OCI-LY7 (cell line): Measurements from ENCODE around the gene SF3A1. TPM values are rescaled to one million over a fixed set of nuclear protein-coding genes. Genes with fewer than 3 reads are reported as not detected.

ENCODE experiments used
- BruUV-seq: library from RNA; stranded (reverse); fragments of 400-500 nt; replicated peaks from 2 replicates; lab custom pipeline; 2021; lab: Mats Ljungman, UMichigan
- CTCF ChIA-PET: fragments of 300-600 bp; sonication (Branson Sonifier 250); formaldehyde crosslinking; loops from one replicate; lab custom pipeline; 2022; ENCODE audit warnings: antibody characterized with exemption; ENCODE audit not compliant: unreplicated experiment; lab: Charles Lee
- POLR2A ChIA-PET: fragments of 300-600 bp; sonication (Branson Sonifier 250); formaldehyde crosslinking; loops from one replicate; lab custom pipeline; 2022; ENCODE audit warnings: antibody characterized with exemption; lab: Charles Lee
- DNase-seq: peaks from one replicate; pipeline ENCODE4 v3.0.0-alpha.2; 2015; ENCODE audit warnings: low spot score
- H2AFZ ChIP-seq: fragments of 200-600 bp; sonication (generic), shearing (Covaris generic); 2 replicates; pipeline ENCODE4 v1.6.1; 2014; ENCODE audit warnings: mild to moderate bottlenecking, antibody characterized with exemption, low read length, moderate library complexity
- H3K27ac ChIP-seq: fragments of 200-600 bp; sonication (generic); 2 replicates; pipeline ENCODE4 v1.5.1; 2014; ENCODE audit warnings: mixed run types, low read depth, mild to moderate bottlenecking, moderate library complexity, low read length, inconsistent platforms; ENCODE audit not compliant: poor library complexity, severe bottlenecking
- H3K36me3 ChIP-seq: fragments of 200-600 bp; sonication (generic); 2 replicates; pipeline ENCODE4 v1.6.1; 2014; ENCODE audit warnings: mild to moderate bottlenecking, antibody characterized with exemption, low read length, moderate library complexity, mixed read lengths; ENCODE audit not compliant: insufficient read depth
- H3K4me1 ChIP-seq: fragments of 200-600 bp; sonication (generic); 2 replicates; pipeline ENCODE4 v1.5.1; 2014; ENCODE audit warnings: mild to moderate bottlenecking, low read length; ENCODE audit not compliant: insufficient read depth, poor library complexity, severe bottlenecking
- H3K4me2 ChIP-seq: fragments of 200-600 bp; sonication (generic); 2 replicates; pipeline ENCODE4 v1.6.1; 2014; ENCODE audit warnings: mild to moderate bottlenecking, low read length
- H3K4me3 ChIP-seq: fragments of 200-600 bp; sonication (generic); 2 replicates; pipeline ENCODE4 v1.5.1; 2014; ENCODE audit warnings: mild to moderate bottlenecking, low read depth, low read length; ENCODE audit not compliant: poor library complexity, severe bottlenecking
- H3K79me2 ChIP-seq: fragments of 200-600 bp; sonication (generic); 2 replicates; pipeline ENCODE4 v1.6.1; 2016; ENCODE audit warnings: low read depth, mild to moderate bottlenecking, low read length, moderate library complexity, mixed read lengths; ENCODE audit not compliant: insufficient read depth
- H3K9me2 ChIP-seq: fragments of 200-600 bp; sonication (generic); 2 replicates; pipeline ENCODE4 v1.6.1; 2016; ENCODE audit warnings: mild to moderate bottlenecking, low read length, mixed read lengths; ENCODE audit not compliant: insufficient read depth
- H3K9me3 ChIP-seq: fragments of 200-600 bp; sonication (generic); 2 replicates; pipeline ENCODE4 v1.6.1; 2014; ENCODE audit warnings: mild to moderate bottlenecking, mixed run types, low read length, mixed read lengths
- H4K20me1 ChIP-seq: fragments of 200-600 bp; sonication (generic); 2 replicates; pipeline ENCODE4 v1.6.1; 2014; ENCODE audit warnings: mild to moderate bottlenecking, antibody characterized with exemption, low read length, moderate library complexity, mixed read lengths; ENCODE audit not compliant: insufficient read depth
- EZH2phosphoT487 ChIP-seq: fragments of 200-600 bp; sonication (generic); IDR thresholded peaks from 2 replicates; pipeline ENCODE4 v1.6.1; 2018; ENCODE audit warnings: low read depth, borderline replicate concordance, mild to moderate bottlenecking, mixed run types, antibody characterized with exemption, low read length, moderate library complexity, mixed read lengths
- intact Hi-C: fragments of 100-400 bp; cut with micrococcal nuclease; formaldehyde crosslinking; loops from one replicate; pipeline ENCODE4 v1.10.0; 2022; ENCODE audit not compliant: unreplicated experiment
- total RNA-seq, 2 experiments: library from RNA; depleted of rRNA in 1 of 2; stranded (reverse); fragments of >200 nt in 1 of 2; shearing (Covaris generic) in 1 of 2; gene quantifications; 2 replicates each; pipeline ENCODE4 v1.2.3, GENCODE V29; 2014 to 2022
- TF ChIP-seq, protein P1 (sequence below): fragments of 200-600 bp; sonication (generic); conservative IDR thresholded peaks from 2 replicates; pipeline ENCODE4 v1.5.1; 2014; ENCODE audit warnings: mild to moderate bottlenecking, antibody characterized with exemption, low read length, moderate library complexity, mixed read lengths

Gene SF3A1
- total RNA-seq, 2 experiments from 2014 or later = 71.8 to 200 TPM

DNA sequence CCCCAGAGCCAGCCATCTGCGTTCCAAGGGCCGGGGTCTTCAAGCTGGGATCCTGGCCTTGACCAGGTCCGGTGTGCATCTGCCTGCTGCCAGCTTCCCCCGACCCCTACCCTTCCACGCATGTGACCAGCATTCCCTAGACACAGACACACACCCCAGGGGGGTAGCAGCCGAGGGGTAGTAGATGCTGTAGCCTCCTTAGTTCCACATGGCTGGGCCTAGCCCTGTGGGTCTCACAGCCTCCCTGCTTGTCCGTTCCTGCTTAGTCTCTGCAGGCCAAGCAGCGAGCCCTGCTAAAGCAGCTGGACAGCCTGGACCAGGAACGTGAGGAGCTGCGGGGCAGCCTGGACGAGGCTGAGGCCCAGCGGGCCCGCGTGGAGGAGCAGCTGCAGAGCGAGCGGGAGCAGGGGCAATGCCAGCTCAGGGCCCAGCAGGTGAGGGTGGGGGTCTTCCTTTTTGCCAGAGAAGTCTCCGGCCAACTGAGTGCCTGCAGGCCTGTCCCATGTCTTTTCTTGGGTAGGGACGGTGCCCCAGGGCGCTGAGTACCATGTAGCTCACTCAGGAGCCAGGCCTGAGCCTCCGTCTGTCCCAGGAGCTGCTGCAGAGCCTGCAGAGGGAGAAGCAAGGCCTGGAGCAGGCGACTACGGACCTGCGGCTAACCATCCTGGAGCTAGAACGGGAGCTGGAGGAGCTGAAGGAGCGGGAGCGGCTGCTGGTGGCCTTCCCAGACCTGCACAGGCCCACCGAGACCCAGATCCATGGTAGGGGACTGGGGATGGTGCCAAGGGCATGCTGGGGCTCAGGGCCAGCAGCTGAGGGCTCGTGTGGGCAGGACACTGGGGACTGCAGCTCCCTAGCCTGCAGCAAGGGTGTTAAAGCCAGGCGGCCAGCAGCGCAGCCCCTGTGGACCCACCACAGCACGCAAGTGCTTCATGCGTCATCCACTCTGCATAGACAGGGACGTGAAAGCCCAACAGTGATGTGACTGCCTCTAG, 16.9 kb upstream of the SF3A1 start:
- ChIA-PET POLR2A (interaction anchor here (0.6 kb wide), 1 partner anchor 607 kb away, joined by 4 read pairs; the partner anchor contains the start of genes UQCR10 and ZMAT5), CTCF (no interaction called here)
- Histone ChIP-seq H3K4me2 (no peak overlapping the region), H3K79me2 (no peaks in the 10 kb centered on the region), H3K9me3 (no peaks in the 10 kb centered on the region), H2AFZ (no peak overlapping the region), H3K4me1 (no peaks in the 10 kb centered on the region), H3K4me3 (no peak overlapping the region), H3K27ac (no peak overlapping the region), H3K9me2 (no peaks in the 10 kb centered on the region), H4K20me1 (no peaks in the 10 kb centered on the region), H3K36me3 (no peaks in the 10 kb centered on the region)
- no peak for DNase-seq
- no peak for TF ChIP-seq EZH2phosphoT487
- TF ChIP-seq, protein P1, sequence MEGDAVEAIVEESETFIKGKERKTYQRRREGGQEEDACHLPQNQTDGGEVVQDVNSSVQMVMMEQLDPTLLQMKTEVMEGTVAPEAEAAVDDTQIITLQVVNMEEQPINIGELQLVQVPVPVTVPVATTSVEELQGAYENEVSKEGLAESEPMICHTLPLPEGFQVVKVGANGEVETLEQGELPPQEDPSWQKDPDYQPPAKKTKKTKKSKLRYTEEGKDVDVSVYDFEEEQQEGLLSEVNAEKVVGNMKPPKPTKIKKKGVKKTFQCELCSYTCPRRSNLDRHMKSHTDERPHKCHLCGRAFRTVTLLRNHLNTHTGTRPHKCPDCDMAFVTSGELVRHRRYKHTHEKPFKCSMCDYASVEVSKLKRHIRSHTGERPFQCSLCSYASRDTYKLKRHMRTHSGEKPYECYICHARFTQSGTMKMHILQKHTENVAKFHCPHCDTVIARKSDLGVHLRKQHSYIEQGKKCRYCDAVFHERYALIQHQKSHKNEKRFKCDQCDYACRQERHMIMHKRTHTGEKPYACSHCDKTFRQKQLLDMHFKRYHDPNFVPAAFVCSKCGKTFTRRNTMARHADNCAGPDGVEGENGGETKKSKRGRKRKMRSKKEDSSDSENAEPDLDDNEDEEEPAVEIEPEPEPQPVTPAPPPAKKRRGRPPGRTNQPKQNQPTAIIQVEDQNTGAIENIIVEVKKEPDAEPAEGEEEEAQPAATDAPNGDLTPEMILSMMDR = no peak
- intact Hi-C loops = no loop called here
- no TSS peak for BruUV-seq

DNA sequence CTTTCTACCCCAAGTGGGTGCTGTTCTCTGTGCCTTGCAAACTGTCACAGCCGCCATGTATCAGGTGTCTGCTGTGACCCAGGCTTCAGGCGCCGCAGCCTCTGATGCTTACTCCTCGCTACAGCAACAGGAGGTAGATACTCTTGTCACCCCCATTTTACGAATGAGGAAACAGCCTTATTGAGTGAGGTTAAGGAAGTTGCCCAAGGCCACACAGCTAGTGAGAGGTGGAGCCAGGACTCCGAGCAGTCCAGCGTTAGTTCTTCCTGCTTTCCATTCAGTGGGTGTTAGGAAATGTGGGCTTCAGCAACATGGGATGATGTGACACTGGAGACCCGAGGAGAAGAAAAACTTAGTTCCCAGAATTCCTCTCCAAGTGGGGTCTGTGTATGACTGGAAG, 16.2 kb upstream of the SF3A1 start:
- no peak for DNase-seq
- no peak overlapping the region for H3K4me2 ChIP-seq
- intact Hi-C loops = no loop called here
- no peaks in the 10 kb centered on the region for H4K20me1 ChIP-seq
- H3K4me1 ChIP-seq = no peaks in the 10 kb centered on the region
- TF ChIP-seq EZH2phosphoT487 = no peak
- TF ChIP-seq, protein P1 = no peak
- no peaks in the 10 kb centered on the region for H3K9me3 ChIP-seq
- H2AFZ ChIP-seq = no peak overlapping the region
- no peaks in the 10 kb centered on the region for H3K79me2 ChIP-seq
- H3K4me3 ChIP-seq = no peak overlapping the region
- H3K36me3 ChIP-seq = no peaks in the 10 kb centered on the region
- H3K9me2 ChIP-seq = no peaks in the 10 kb centered on the region
- BruUV-seq = no TSS peak
- CTCF ChIA-PET = no interaction called here
- H3K27ac ChIP-seq = no peak overlapping the region
- POLR2A ChIA-PET = interaction anchor here (0.6 kb wide), 1 partner anchor 112 kb away, joined by 3 read pairs; no protein-coding TSS in a partner anchor

DNA sequence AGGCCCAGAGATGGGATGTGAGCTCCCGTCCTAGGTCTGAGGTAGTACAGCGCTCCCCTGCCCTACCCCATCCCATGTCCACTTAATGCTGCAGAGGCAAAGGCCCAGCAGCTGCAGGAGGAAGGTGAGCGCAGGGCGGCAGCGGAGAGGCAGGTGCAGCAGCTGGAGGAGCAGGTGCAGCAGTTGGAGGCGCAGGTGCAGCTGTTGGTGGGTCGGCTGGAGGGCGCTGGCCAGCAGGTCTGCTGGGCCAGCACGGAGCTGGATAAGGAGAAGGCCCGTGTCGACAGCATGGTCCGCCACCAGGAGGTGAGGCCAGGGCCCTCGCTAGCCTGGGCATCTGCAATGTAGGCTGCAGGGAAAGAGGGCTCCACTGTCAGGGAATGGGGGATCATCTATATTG, 15.3 kb upstream of the SF3A1 start:
- Histone ChIP-seq H3K4me3 (no peak overlapping the region), H3K36me3 (no peaks in the 10 kb centered on the region), H3K9me2 (no peaks in the 10 kb centered on the region), H4K20me1 (no peaks in the 10 kb centered on the region), H3K4me1 (no peaks in the 10 kb centered on the region), H3K9me3 (no peaks in the 10 kb centered on the region), H2AFZ (no peak overlapping the region), H3K27ac (no peak overlapping the region), H3K79me2 (no peaks in the 10 kb centered on the region), H3K4me2 (no peak overlapping the region)
- CTCF ChIA-PET = no interaction called here
- intact Hi-C loops = no loop called here
- POLR2A ChIA-PET = no interaction called here
- DNase-seq = no peak
- TF ChIP-seq, protein P1 = no peak
- TF ChIP-seq EZH2phosphoT487 = no peak
- no TSS peak for BruUV-seq
